Small intestine (tissue), 7 donors: ENCODE data around the gene TLL1. TPM values are rescaled to one million over a fixed set of nuclear protein-coding genes. Genes with fewer than 3 reads are reported as not detected.
A peak's percentile ranks its signal among the peaks of the same experiment; 100 is the strongest.

Source experiments
- DNase-seq, 2 donors: peaks; one replicate each; pipeline versions ENCODE4 v3.0.0 to v3.0.0-alpha.2; 2013
- FAIRE-seq: peaks from 2 replicates; lab custom pipeline; 2012; peaks lifted over from hg19 to GRCh38; lab: Jason Lieb, UNC
- H3K27ac ChIP-seq, 3 donors: one replicate each; pipeline ENCODE4 v1.5.1; 2013; ENCODE audit warnings: low read length in 2 of 3, mild to moderate bottlenecking in 2 of 3, control low read depth in 1 of 3, inconsistent platforms in 1 of 3, low read depth in 1 of 3, moderate library complexity in 1 of 3
- H3K27me3 ChIP-seq, 3 donors: one replicate each; pipeline ENCODE4 v1.6.1; 2013; ENCODE audit warnings: low read length in 3 of 3, inconsistent platforms in 1 of 3; ENCODE audit not compliant: control insufficient read depth in 3 of 3, insufficient read depth in 3 of 3
- H3K36me3 ChIP-seq, 3 donors: one replicate each; pipeline ENCODE4 v1.6.1; 2013; ENCODE audit warnings: low read length in 3 of 3, inconsistent platforms in 1 of 3, low read depth in 1 of 3, mild to moderate bottlenecking in 1 of 3, moderate library complexity in 1 of 3; ENCODE audit not compliant: control insufficient read depth in 3 of 3, insufficient read depth in 2 of 3
- H3K4me1 ChIP-seq, 3 donors: one replicate each; pipeline ENCODE4 v1.6.1; 2013; ENCODE audit warnings: low read length in 2 of 3, inconsistent platforms in 1 of 3, low read depth in 1 of 3, mild to moderate bottlenecking in 1 of 3, moderate library complexity in 1 of 3; ENCODE audit not compliant: control insufficient read depth in 3 of 3, insufficient read depth in 2 of 3
- H3K4me3 ChIP-seq, 3 donors: one replicate each; pipeline ENCODE4 v1.5.1; 2013; ENCODE audit warnings: low read length in 3 of 3, control low read depth in 1 of 3, inconsistent platforms in 1 of 3, low read depth in 1 of 3, mild to moderate bottlenecking in 1 of 3, moderate library complexity in 1 of 3
- H3K9me3 ChIP-seq, 2 donors: one replicate each; pipeline ENCODE4 v1.6.1; 2013; ENCODE audit warnings: low read depth in 1 of 2, low read length in 1 of 2; ENCODE audit not compliant: control insufficient read depth in 2 of 2, insufficient read depth in 1 of 2
- WGBS, 3 donors: extraction: QIAGEN DNeasy Blood & Tissue Kit; methylation state at CpG; one replicate each; pipeline ENCODE4 v1.1.7; 2013; 5-methylcytosine and 5-hydroxymethylcytosine counted together
- polyA plus RNA-seq, 4 donors: library from polyadenylated mRNA; stranded (reverse) in 3 of 4; unstranded in 1 of 4; fragments of 200-250 nt in 3 of 4; fragments of 120-200 nt in 1 of 4; gene quantifications; one replicate each; pipeline versions ENCODE4 v1.2.1 to v1.2.3, GENCODE V29; 2013
- donor health status: healthy with polysubstance abuse.
- donor health status: control.
- donor health status: control.
- donor health status: Bipolar disorder and iron deficiency.
- donor health status: healthy.

Gene TLL1
- polyA plus RNA-seq, 4 donors = 1.6 to 3.2 (median 1.9) TPM

DNA sequence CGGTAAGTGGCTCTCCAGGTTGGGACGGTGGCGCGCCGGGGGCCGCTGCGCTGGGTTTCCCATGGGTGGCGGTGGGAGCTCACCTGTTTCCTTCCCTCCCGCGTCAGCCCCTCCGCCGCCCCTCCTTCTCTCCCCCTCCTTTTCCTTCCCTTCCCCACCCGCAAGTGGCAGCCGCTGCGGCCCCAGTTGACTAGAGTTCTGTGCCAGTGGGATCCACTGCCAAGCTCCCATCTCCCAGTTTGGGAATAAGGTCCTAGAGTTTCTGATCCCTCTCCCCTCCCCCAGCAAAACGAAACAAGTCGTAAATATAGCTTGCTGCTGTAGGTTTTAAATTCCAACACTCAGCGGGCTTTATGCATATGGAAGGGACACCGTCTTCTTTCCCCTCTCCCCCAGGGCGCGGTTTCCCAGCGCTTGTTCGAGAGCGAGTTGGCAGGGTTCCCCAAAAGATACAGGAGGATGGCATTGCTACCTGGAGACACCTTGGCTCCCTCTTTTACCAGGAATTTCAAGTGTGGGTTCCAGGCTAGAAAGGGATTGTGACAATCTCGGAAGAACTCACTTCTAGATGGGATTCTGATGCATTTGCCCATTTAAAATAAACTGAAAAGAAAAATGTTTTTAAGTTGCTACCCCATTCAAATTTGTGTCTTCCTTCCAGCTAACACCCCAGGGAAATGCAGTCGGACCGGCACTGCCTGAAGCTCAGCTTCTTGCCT lies 1.2 kb downstream of the TLL1 start:
- Histone ChIP-seq H3K9me3 (no peaks in the 10 kb centered on the region), H3K27me3 (peaks cover 0 to 25% (median 4%) of the 10 kb centered on the region in 3 donors), H3K36me3 (no peaks in the 10 kb centered on the region), H3K27ac (peak overlapping the region in 1 of 3 donors; percentile 36), H3K4me1 (peaks cover 0 to 4% (median 0%) of the 10 kb centered on the region in 3 donors), H3K4me3 (peak overlapping the region in 2 of 3 donors; percentile 63 to 65)
- DNase-seq (peak; percentile 15 to 53), FAIRE-seq (no peak)
- 0 to 2% (median 1%) methylated on average over 16 to 27 of the region's 27 CpGs for WGBS, 3 donors

DNA sequence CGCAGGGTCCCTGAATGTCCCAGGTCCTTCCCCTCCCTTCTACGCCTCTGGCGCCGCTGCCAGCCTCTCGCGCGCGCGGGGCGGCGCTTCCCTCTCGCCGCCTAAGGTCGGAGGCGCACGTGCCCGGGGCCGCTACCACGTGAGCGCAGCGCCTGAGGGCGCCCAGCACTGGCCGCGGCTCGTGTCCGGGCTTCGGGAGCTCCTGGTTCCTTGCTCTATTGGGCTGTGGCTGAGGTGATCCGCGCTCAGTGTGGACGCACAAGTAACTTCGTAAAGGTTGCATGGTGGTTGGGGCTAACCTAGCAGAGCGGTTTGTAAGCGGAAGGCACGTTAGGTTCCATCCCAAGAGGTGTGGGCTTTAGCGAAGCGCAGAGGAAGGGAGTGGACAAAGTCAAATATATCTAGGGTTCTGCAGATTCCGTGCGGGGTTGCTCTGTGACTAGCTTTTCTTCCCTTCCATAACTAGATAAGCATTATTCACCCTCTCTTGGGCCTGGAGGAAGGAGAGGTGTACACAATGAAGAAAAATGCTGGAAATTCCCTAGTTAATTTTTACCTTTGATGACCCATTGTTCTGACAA lies 1.8 kb downstream of the TLL1 start:
- no peak for FAIRE-seq
- H3K27ac ChIP-seq = no peak overlapping the region
- peak overlapping the region in 2 of 3 donors; percentile 63 to 65 for H3K4me3 ChIP-seq
- peaks cover 0 to 4% (median 0%) of the 10 kb centered on the region in 3 donors for H3K4me1 ChIP-seq
- DNase-seq = peak; percentile 53 to 80
- peaks cover 0 to 23% (median 4%) of the 10 kb centered on the region in 3 donors for H3K27me3 ChIP-seq
- WGBS, 3 donors = 2 to 6% (median 6%) methylated on average over 32 to 38 of the region's 38 CpGs
- H3K9me3 ChIP-seq = no peaks in the 10 kb centered on the region
- H3K36me3 ChIP-seq = no peaks in the 10 kb centered on the region

DNA sequence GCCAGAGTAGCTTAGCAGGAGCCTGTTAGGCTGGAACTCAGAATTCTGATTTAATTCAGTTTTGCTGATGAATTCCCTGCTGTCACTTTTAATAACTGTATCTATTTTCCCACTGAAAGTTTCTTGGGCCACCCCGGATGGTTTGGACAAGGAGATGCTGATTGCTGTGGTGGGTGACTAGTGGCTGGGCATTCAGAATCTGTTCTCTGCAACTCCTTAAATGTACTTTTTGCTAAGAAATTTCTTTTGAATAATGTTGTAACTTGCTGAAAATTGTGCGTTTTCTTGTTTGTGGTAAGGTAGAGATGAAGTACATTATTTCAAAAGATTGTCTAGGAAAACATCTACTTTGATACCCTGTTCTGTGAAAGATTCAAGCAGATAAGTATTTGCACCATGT lies 2.4 kb downstream of the TLL1 start:
- no peak for FAIRE-seq
- Histone ChIP-seq H3K4me1 (peaks cover 0 to 4% (median 0%) of the 10 kb centered on the region in 3 donors), H3K9me3 (no peaks in the 10 kb centered on the region), H3K27ac (no peak overlapping the region), H3K4me3 (no peak overlapping the region), H3K36me3 (no peaks in the 10 kb centered on the region), H3K27me3 (peaks cover 0 to 23% (median 4%) of the 10 kb centered on the region in 3 donors)
- 52 to 85% (median 74%) methylated on average over 2 of the region's 2 CpGs for WGBS, 3 donors
- DNase-seq = no peak

DNA sequence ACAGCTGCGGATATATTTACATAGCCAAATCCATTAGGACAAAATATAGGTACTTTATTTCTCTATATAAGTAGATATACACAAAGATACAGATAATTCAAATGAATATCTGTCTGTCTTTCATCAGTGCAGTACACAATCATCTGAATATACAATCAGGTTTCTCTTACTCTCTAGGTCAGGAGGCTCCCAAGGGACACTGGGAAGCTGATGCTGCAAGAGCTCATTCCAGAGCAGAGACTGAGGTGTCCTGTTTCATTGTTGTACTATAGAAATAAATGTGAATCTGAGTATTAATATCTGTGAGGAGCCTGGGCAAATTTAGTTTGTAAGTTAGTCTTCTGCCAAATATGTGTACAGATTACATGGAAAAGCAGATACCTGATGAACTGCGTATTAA lies 4.2 kb downstream of the TLL1 start:
- no peak for FAIRE-seq
- Histone ChIP-seq H3K36me3 (no peaks in the 10 kb centered on the region), H3K27ac (no peak overlapping the region), H3K9me3 (no peaks in the 10 kb centered on the region), H3K4me3 (no peak overlapping the region), H3K27me3 (peaks cover 0 to 21% (median 4%) of the 10 kb centered on the region in 3 donors), H3K4me1 (peaks cover 0 to 4% (median 0%) of the 10 kb centered on the region in 3 donors)
- 90 to 92% (median 91%) methylated on average over 2 of the region's 2 CpGs for WGBS, 3 donors
- DNase-seq = no peak

DNA sequence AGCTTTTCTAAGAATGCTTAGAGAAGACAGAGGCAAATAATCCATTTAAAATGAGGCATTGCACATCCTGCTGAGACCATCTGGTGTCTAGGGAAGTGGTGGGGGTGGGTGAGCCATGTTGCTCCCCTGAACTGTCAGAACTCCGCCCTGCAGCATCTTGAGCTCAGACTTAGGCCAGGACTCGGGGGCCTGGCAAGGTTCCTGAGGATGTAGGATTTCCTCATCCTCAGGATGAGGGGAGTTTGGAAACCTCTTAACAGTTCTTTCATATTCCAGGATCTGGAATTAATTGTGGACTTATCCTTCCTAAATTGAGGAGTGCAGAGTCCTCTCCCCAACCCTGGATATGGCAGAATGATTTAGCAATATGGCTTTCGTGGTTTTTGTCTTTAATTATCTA lies 6.6 kb downstream of the TLL1 start:
- WGBS, 3 donors = 62 to 76% (median 64%) methylated on average over 3 of the region's 3 CpGs
- no peak overlapping the region for H3K4me3 ChIP-seq
- H3K27ac ChIP-seq = no peak overlapping the region
- H3K9me3 ChIP-seq = no peaks in the 10 kb centered on the region
- no peak for DNase-seq
- no peaks in the 10 kb centered on the region for H3K36me3 ChIP-seq
- no peak for FAIRE-seq
- peaks cover 0 to 4% (median 0%) of the 10 kb centered on the region in 3 donors for H3K4me1 ChIP-seq
- H3K27me3 ChIP-seq = peaks cover 0 to 7% (median 2%) of the 10 kb centered on the region in 3 donors

DNA sequence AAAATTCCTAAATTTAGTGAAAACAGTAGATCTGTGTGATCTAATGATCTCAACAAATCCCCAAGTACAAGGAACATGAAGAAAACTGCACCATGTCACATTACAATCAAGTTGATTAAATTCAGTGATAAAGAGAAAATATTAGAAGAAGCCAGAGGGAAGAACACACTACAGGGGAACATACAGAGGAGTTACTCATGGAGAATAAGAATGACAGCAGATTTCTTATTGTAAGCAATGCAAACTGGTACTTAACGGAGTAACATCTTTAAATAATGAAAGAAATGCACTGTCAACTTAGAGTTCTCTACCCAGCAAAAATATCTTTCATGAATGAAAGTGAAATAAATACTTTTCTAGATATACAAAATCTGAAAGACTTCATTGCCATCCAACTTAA lies 21.1 kb downstream of the TLL1 start:
- WGBS, 3 donors = 86 to 89% (median 88%) methylated on average over 1 of the region's 1 CpG
- Histone ChIP-seq H3K27me3 (no peaks in the 10 kb centered on the region), H3K36me3 (no peaks in the 10 kb centered on the region), H3K4me3 (no peak overlapping the region), H3K9me3 (peaks cover 0 to 7% of the 10 kb centered on the region in 2 donors), H3K27ac (no peak overlapping the region), H3K4me1 (no peaks in the 10 kb centered on the region)
- no peak for FAIRE-seq
- no peak for DNase-seq

DNA sequence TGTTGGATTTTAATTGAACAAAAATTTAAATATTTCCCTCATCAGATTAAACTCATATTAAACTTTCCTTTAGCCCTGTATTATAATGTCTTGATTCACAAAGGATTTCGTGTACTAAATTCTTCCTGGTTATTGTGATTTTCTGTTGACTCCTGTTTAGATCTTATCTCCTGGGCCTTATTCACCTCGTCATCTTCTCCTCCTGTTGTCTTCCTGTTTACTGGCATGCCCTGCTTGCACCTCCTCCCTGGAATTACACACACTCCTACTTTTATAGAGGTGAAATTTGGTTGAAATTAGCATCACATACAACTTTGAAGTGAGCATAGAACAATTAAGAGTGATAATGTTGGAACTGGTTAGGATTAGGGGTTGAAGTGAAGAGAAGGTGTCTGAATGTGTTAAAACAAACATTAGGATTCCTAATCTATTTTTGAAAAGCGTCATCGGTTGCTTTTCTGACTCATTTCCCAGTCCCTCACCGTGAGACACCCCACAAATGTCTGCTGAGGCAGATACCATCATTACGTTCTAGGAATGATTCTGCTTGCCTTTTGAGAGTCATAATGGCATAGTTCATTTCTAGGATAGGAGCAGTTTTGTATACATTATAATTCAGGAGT lies 32.5 kb downstream of the TLL1 start:
- Histone ChIP-seq H3K9me3 (peaks cover 0 to 2% of the 10 kb centered on the region in 2 donors), H3K36me3 (no peaks in the 10 kb centered on the region), H3K27me3 (no peaks in the 10 kb centered on the region), H3K4me3 (no peak overlapping the region), H3K27ac (no peak overlapping the region), H3K4me1 (no peaks in the 10 kb centered on the region)
- DNase-seq = no peak
- 65 to 79% (median 66%) methylated on average over 6 of the region's 6 CpGs for WGBS, 3 donors
- FAIRE-seq = no peak

DNA sequence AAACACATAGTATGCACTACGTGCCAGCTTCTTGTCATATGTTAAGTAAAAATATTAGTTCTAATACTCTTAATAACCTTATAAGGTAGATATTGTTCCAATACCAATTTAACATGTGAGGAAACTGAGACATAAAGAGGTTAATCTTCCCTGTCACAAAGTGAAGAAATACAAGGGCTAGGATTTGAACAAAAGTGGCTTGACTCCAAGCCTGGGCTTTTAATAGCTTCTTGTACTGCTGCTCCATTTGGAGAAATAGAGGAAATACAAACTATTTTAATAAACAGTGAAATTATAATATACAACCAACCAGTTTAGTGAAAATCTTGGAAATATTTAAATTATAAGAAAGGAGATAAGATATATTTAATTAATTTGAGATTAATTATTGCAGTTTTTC lies 33.2 kb downstream of the TLL1 start:
- H3K27ac ChIP-seq = no peak overlapping the region
- peaks cover 0 to 2% of the 10 kb centered on the region in 2 donors for H3K9me3 ChIP-seq
- FAIRE-seq = no peak
- DNase-seq = no peak
- no peaks in the 10 kb centered on the region for H3K36me3 ChIP-seq
- H3K4me1 ChIP-seq = no peaks in the 10 kb centered on the region
- 67 to 89% (median 79%) methylated on average over 1 of the region's 1 CpG for WGBS, 3 donors
- no peak overlapping the region for H3K4me3 ChIP-seq
- H3K27me3 ChIP-seq = no peaks in the 10 kb centered on the region
